PC-9 (cell line): ENCODE data around the gene ERCC6L2.

ENCODE experiments used
- EZH2 ChIP-seq: fragments of 200-600 bp; sonication (generic); IDR thresholded peaks from 2 replicates; pipeline ENCODE4 v1.8.0; 2017; ENCODE audit warnings: antibody characterized with exemption, low read depth
- TF ChIP-seq, protein P1 (sequence below): fragments of 200-600 bp; sonication (generic); conservative IDR thresholded peaks from 2 replicates; pipeline ENCODE4 v1.6.1; 2017; ENCODE audit warnings: mixed run types, antibody characterized with exemption, mild to moderate bottlenecking, moderate library complexity

DNA sequence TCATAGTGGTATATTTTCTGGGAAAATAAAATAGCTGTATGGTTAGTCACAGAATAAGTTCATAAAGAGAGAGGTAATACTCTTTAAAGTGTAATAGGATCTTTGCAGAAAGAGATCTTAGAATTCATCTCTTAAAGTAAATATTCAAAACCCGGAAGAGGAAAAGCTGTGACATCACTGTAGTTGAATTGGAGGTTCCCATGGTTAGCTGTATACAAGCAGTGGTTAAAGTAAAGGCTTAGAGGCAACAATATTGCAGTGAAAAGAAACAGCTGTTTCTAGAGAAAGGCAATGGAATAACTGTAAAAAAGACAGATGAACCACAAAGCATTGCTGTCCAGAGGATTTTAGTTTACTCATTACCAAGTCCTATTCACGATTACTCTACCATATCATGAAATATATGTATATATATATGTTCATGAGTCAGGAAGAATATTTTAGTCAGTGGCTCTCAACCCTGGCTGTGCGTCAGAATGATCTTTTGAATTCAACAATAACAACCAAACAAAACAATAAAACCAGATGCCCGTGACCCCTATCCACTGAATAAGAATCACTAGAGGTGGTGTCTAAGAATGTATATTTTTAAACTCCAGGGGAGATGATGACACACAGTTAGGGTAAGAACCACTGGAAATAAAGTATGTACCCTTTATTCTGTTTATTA is 4.7 kb downstream of the ERCC6L2 start:
- TF ChIP-seq, protein P1, sequence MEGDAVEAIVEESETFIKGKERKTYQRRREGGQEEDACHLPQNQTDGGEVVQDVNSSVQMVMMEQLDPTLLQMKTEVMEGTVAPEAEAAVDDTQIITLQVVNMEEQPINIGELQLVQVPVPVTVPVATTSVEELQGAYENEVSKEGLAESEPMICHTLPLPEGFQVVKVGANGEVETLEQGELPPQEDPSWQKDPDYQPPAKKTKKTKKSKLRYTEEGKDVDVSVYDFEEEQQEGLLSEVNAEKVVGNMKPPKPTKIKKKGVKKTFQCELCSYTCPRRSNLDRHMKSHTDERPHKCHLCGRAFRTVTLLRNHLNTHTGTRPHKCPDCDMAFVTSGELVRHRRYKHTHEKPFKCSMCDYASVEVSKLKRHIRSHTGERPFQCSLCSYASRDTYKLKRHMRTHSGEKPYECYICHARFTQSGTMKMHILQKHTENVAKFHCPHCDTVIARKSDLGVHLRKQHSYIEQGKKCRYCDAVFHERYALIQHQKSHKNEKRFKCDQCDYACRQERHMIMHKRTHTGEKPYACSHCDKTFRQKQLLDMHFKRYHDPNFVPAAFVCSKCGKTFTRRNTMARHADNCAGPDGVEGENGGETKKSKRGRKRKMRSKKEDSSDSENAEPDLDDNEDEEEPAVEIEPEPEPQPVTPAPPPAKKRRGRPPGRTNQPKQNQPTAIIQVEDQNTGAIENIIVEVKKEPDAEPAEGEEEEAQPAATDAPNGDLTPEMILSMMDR, result no peak
- TF ChIP-seq EZH2, result no peak
